Measurements from ENCODE around the gene WDPCP.

DNA sequence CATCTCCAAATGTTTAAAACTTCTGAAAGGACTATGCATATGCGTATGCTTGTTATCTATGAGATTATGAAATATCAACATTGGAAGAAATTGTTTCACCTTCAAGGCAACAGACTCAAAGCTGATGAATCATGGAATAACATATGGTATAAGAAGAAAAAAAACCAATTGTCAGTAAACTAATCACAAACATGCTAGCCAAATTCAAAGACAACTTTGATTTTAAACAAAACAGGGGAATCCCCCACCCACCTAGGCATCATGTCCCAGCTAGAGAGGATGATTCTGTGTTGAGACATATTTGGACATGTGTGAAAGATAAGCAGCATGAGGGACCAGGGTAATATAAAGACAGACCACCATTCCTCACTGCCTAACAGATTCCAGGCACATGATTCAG lies 147.7 kb downstream of the WDPCP start:
- TF ChIP-seq, protein P1, sequence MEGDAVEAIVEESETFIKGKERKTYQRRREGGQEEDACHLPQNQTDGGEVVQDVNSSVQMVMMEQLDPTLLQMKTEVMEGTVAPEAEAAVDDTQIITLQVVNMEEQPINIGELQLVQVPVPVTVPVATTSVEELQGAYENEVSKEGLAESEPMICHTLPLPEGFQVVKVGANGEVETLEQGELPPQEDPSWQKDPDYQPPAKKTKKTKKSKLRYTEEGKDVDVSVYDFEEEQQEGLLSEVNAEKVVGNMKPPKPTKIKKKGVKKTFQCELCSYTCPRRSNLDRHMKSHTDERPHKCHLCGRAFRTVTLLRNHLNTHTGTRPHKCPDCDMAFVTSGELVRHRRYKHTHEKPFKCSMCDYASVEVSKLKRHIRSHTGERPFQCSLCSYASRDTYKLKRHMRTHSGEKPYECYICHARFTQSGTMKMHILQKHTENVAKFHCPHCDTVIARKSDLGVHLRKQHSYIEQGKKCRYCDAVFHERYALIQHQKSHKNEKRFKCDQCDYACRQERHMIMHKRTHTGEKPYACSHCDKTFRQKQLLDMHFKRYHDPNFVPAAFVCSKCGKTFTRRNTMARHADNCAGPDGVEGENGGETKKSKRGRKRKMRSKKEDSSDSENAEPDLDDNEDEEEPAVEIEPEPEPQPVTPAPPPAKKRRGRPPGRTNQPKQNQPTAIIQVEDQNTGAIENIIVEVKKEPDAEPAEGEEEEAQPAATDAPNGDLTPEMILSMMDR (conservative IDR thresholded peaks at IDR 0.05) = no peak
- TF ChIP-seq ZFX (IDR thresholded peaks at IDR 0.05) = no peak
